ENCODE measurements around the gene CTNNA1. TPM values are rescaled to one million over a fixed set of nuclear protein-coding genes. Genes with fewer than 3 reads are reported as not detected.

The CTNNA1 gene
- total and polyA plus RNA-seq, 2 of the 8 experiments (the other 6 are each of a cell fraction or from before 2014, with no cell fraction given): 115 to 349 TPM

GRCh38 chr5:138913773-138914172 is 160.5 kb downstream of the CTNNA1 start:
- no peak overlapping the region for H3K18ac ChIP-seq (ENCODE audit: extremely low read depth, low read length)
- DNase-seq (ENCODE audit: low read depth in 1 of 2, low spot score in 2 of 2) (no peak), FAIRE-seq (no peak)
- H2BK12ac ChIP-seq (ENCODE audit: low read depth, low read length): no peak overlapping the region
- ChIA-PET CTCF (ENCODE audit: partially characterized antibody) (interaction anchor here (0.6 to 2.0 kb wide), 2 partner anchors 19 to 200 kb away, joined by 3 to 6 read pairs; no protein-coding TSS in a partner anchor), POLR2A (ENCODE audit: partially characterized antibody) (no interaction called here)
- peaks cover 0 to 2% of the 10 kb centered on the region in 2 experiments for H4K20me1 ChIP-seq (replicated peaks in 1 of 2; ENCODE audit: control insufficient read depth in 1 of 2, insufficient read depth in 2 of 2, low read length in 2 of 2)
- no peaks in the 10 kb centered on the region for H3K79me2 ChIP-seq (ENCODE audit: control insufficient read depth in 1 of 2, insufficient read depth in 2 of 2, low read length in 2 of 2)
- peaks cover 2 to 21% (median 2%) of the 10 kb centered on the region in 4 experiments; a peak in 4 of 8 replicates for H3K36me3 ChIP-seq (ENCODE audit: control insufficient read depth in 2 of 4, insufficient read depth in 4 of 4, low read length in 3 of 4)
- H3K4me2 ChIP-seq (ENCODE audit: insufficient read depth in 1 of 2, low read depth in 2 of 2, low read length in 2 of 2): no peak overlapping the region
- WGBS, 2 experiments (ENCODE audit: extremely low coverage in 1 of 2, insufficient coverage in 1 of 2, insufficient read length in 1 of 2, insufficient replicate concordance in 2 of 2, low coverage in 1 of 2, low lambda C conversion rate in 2 of 2, missing lambda C conversion rate in 1 of 2): 91% methylated on average over 3 of the region's 3 CpGs; no CpG with 5 or more reads in 1 of the 2 experiments
- no peak overlapping the region for H2BK20ac ChIP-seq (ENCODE audit: low read length)
- H2BK120ac ChIP-seq (replicated peaks; ENCODE audit: low read depth, low read length): no peak overlapping the region
- H3K23ac ChIP-seq (ENCODE audit: insufficient read length): no peak overlapping the region
- H3K27ac ChIP-seq (ENCODE audit: low read depth, low read length): no peak overlapping the region
- no peak overlapping the region for H2BK15ac ChIP-seq (ENCODE audit: low read length)
- TF ChIP-seq SP4 (IDR thresholded peaks at IDR 0.05; ENCODE audit: low read length): no peak
- no peak for TF ChIP-seq MAFK (IDR thresholded peaks at IDR 0.05; ENCODE audit: low read depth, low read length)
- TF ChIP-seq HDAC2 (IDR thresholded peaks at IDR 0.05; ENCODE audit: borderline replicate concordance in 1 of 2, low read depth in 2 of 2, low read length in 2 of 2): no peak
- TF ChIP-seq SAP30 (IDR thresholded peaks at IDR 0.05; ENCODE audit: insufficient read depth, insufficient replicate concordance, low read length): no peak
- no peak overlapping the region for H3K56ac ChIP-seq (replicated peaks; ENCODE audit: insufficient read length, low read depth, low read length)
- H4K91ac ChIP-seq (replicated peaks; ENCODE audit: insufficient read length, low read length): no peak overlapping the region
- no peak overlapping the region for H2AK5ac ChIP-seq (ENCODE audit: low read depth, low read length)
- H3K79me1 ChIP-seq (ENCODE audit: low read depth, low read length): no peaks in the 10 kb centered on the region
- no peak overlapping the region for H3K4me3 ChIP-seq (ENCODE audit: extremely low read depth in 1 of 4, insufficient read depth in 2 of 4, low read depth in 3 of 4, low read length in 4 of 4)
- H4K8ac ChIP-seq (ENCODE audit: extremely low read depth, insufficient read depth, low read length): no peak overlapping the region
- no peaks in the 10 kb centered on the region for H3K27me3 ChIP-seq (replicated peaks in 1 of 4; ENCODE audit: control insufficient read depth in 3 of 4, extremely low read depth in 1 of 4, insufficient read depth in 3 of 4, low read length in 3 of 4)
- no peak overlapping the region for H2AFZ ChIP-seq (ENCODE audit: low read length)
- no peaks in the 10 kb centered on the region for H3K9me3 ChIP-seq (ENCODE audit: insufficient read depth in 2 of 2, low read depth in 1 of 2, low read length in 1 of 2)
- no peak overlapping the region for H4K5ac ChIP-seq (ENCODE audit: insufficient read length, low read depth, low read length)
- no peak overlapping the region for H3K14ac ChIP-seq (ENCODE audit: insufficient read length)
- no peak overlapping the region for H2BK5ac ChIP-seq (ENCODE audit: low read depth, low read length)
- no peaks in the 10 kb centered on the region for H3K23me2 ChIP-seq (ENCODE audit: low read depth, low read length)
- H3K4me1 ChIP-seq (replicated peaks in 1 of 4; ENCODE audit: control insufficient read depth in 3 of 4, insufficient read depth in 4 of 4, low read length in 3 of 4): 0 out of 7 replicates have a peak, but pooled peaks cover 0 to 2% (median 0%) of the 10 kb centered on the region in 4 experiments
- H3K9ac ChIP-seq (replicated peaks in 1 of 4; ENCODE audit: extremely low read depth in 1 of 4, low read depth in 3 of 4, low read length in 3 of 4): no peak overlapping the region
- no peak overlapping the region for H3K4ac ChIP-seq (replicated peaks; ENCODE audit: insufficient read length, low read depth, low read length)
